Activated CD8-positive, alpha-beta T cell treated with anti-CD3 and anti-CD28 coated beads for 36 hours (primary cell): ENCODE data around the gene MOGAT1. TPM values are rescaled to one million over a fixed set of nuclear protein-coding genes. Genes with fewer than 3 reads are reported as not detected.

Source experiments
- ATAC-seq: fragments of 200-7000 bp; cut with Tn5 transposase; one replicate; pipeline ENCODE4 v1.10.0; 2021; ENCODE audit warnings: mild to moderate bottlenecking, moderate library complexity
- CTCF ChIA-PET: fragments of 350-600 bp; sonication (Branson Sonifier 250); formaldehyde crosslinking; loops from one replicate; lab custom pipeline; 2021; ENCODE audit warnings: antibody characterized with exemption; lab: Charles Lee
- POLR2A ChIA-PET: fragments of 350-600 bp; sonication (Branson Sonifier 250); formaldehyde crosslinking; loops from one replicate; lab custom pipeline; 2021; ENCODE audit warnings: antibody characterized with exemption; lab: Charles Lee
- DNase-seq: peaks from one replicate; pipeline ENCODE4 v3.0.0-alpha.2; 2020
- H3K27ac Mint-ChIP-seq: one replicate; pipeline ENCODE4 v1.8.0; 2021; ENCODE audit warnings: mild to moderate bottlenecking, mixed read lengths
- H3K27me3 Mint-ChIP-seq: one replicate; pipeline ENCODE4 v1.8.0; 2021; ENCODE audit warnings: mixed read lengths
- H3K36me3 Mint-ChIP-seq: one replicate; pipeline ENCODE4 v1.8.0; 2021; ENCODE audit warnings: low read depth, mixed read lengths
- H3K4me1 Mint-ChIP-seq: one replicate; pipeline ENCODE4 v1.8.0; 2021; ENCODE audit warnings: low read depth, mixed read lengths
- H3K4me3 Mint-ChIP-seq: one replicate; pipeline ENCODE4 v1.8.0; 2021; ENCODE audit warnings: mild to moderate bottlenecking, moderate library complexity, mixed read lengths
- H3K9me3 Mint-ChIP-seq: one replicate; pipeline ENCODE4 v1.8.0; 2021; ENCODE audit warnings: mixed read lengths
- CTCF ChIP-seq: fragments of 200-600 bp; IDR thresholded peaks from one replicate; pipeline ENCODE4 v1.8.0; 2022; ENCODE audit warnings: antibody characterized with exemption, mild to moderate bottlenecking
- intact Hi-C: fragments of 100-400 bp; cut with micrococcal nuclease; formaldehyde crosslinking; loops from one replicate; pipeline ENCODE4 v1.10.0; 2022
- total RNA-seq, 2 experiments: library from RNA; stranded (reverse); gene quantifications; one replicate each; pipeline ENCODE4 v1.2.3, GENCODE V29; 2021

The MOGAT1 gene
- total RNA-seq, 2 experiments from 2014 or later, result not detected

DNA sequence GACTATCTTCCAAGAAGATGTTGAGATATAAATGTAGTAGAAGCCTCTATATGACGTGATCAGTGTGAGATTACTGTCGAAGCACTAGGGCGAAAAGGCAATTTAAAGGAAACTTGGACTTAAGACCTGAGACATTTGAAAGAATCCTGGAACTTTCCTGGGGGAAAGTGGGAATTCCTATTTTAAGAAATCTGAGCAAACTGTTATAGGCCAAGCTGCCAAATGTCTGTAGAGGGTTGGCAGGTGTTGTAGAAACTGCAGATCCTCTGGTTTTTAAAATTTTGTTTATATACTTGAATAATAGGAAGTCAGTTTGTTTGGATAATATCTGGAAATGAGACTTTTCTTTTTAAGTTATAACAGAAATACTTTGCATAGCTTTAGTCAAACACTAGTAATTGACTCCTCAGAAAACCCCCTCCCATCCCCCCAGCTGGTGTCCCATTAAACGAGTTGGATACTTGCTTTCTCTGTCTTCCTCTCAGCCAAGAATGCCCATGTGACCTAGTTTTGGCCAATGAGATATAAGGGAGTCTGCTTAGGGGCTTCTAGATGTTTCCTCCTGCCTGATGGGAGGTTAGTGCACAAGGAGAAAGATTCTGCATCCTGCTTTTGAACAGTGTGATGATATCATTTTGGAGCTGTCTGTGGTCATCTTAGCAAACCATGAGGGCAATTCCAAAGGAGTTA lies 61.2 kb downstream of the MOGAT1 start:
- no peak for ATAC-seq
- intact Hi-C loops, result no loop called here
- ChIA-PET CTCF (no interaction called here), POLR2A (no interaction called here)
- Mint-ChIP-seq H3K4me1 (no peaks in the 10 kb centered on the region), H3K36me3 (no peaks in the 10 kb centered on the region), H3K27ac (no peak overlapping the region), H3K9me3 (no peaks in the 10 kb centered on the region), H3K27me3 (peaks cover 21% of the 10 kb centered on the region), H3K4me3 (no peak overlapping the region)
- TF ChIP-seq CTCF, result no peak
- DNase-seq, result no peak

DNA sequence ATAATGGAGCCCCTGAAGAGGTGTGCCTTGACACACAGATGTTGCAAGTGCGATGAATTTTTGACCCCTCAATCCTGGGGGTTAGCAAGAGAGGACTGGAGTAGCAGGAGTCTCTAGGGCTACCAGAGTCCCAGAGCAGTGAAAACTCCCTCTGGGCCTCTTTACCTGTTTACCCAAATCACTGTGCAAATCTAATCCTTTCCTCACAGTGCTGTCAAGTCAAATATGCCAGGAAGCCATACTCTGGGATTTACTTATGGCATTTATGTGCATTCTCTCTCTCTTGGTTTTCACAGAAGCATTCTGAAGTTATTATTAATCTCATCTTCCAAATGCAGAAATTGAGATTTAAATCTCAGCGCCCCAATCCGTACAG lies 62.0 kb downstream of the MOGAT1 start:
- no peak for DNase-seq
- peaks cover 21% of the 10 kb centered on the region for H3K27me3 Mint-ChIP-seq
- no peak overlapping the region for H3K4me3 Mint-ChIP-seq
- no peak for ATAC-seq
- POLR2A ChIA-PET, result no interaction called here
- no peaks in the 10 kb centered on the region for H3K36me3 Mint-ChIP-seq
- CTCF ChIA-PET, result no interaction called here
- intact Hi-C loops, result no loop called here
- H3K4me1 Mint-ChIP-seq, result peaks cover under 1% of the 10 kb centered on the region
- no peaks in the 10 kb centered on the region for H3K9me3 Mint-ChIP-seq
- no peak for TF ChIP-seq CTCF
- H3K27ac Mint-ChIP-seq, result no peak overlapping the region

DNA sequence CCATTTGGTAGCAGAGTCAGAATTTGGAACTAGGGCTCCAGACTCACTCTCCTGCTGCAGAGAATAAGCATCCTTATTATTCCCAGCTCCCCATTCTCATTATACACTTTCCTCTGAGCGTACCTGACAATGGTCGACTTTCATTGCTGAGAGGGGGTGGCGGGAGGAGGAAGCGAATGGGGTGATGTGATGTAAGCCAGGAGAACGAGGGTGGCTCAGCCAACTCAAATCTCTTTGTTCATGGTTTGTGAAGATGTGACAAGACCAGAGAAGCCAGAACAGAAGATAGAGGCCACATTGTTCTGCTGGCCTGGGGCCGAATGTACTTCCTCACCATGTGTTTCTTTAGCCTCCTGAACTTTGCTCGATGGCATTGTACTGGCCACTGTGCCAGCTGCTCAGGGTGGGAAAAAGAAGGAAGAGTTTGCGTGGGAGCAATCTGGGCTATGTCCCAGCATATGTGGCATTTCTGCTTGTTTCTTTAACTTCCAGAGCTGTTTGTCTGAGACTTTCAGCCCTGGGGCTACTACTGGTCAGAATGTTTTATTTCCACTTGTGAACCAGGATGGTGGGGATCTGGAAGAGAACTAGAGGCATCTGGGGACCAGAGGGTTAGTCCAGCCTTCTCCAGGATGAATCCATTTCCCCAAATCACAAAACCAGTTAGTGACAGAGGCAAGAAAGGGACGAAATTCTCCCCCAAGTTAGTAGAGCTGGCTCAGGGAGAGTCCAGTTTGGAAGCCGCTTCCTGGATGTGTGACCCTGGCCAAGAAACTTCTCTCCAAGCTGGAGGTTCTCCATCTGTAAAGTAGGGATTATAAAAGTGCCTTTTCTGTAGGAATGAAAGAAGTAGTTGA lies 62.6 kb downstream of the MOGAT1 start:
- H3K9me3 Mint-ChIP-seq, result no peaks in the 10 kb centered on the region
- ATAC-seq (no peak), DNase-seq (no peak)
- no peak for TF ChIP-seq CTCF
- intact Hi-C loops, result no loop called here
- H3K4me3 Mint-ChIP-seq, result no peak overlapping the region
- H3K27me3 Mint-ChIP-seq, result peaks cover 20% of the 10 kb centered on the region
- POLR2A ChIA-PET, result no interaction called here
- CTCF ChIA-PET, result no interaction called here
- no peaks in the 10 kb centered on the region for H3K36me3 Mint-ChIP-seq
- no peak overlapping the region for H3K27ac Mint-ChIP-seq
- peaks cover 6% of the 10 kb centered on the region for H3K4me1 Mint-ChIP-seq

DNA sequence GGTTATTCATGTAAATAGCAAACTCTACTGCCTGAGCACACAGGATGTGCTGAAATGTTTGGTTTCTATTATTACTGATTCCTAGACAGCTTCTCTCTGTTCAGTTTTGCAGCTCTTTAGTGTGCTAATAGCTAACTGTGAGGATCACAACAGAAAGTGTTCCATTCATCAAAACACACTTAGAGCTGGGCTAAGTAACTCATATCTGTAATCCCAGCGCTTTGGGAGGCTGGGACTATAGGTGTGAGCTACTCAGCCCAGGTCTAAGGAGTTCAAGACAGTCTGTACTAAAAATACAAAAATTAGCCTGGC lies 63.2 kb downstream of the MOGAT1 start:
- Mint-ChIP-seq H3K4me1 (peaks cover 6% of the 10 kb centered on the region), H3K4me3 (no peak overlapping the region), H3K27ac (no peak overlapping the region), H3K36me3 (no peaks in the 10 kb centered on the region), H3K9me3 (no peaks in the 10 kb centered on the region), H3K27me3 (peaks cover 19% of the 10 kb centered on the region)
- no peak for TF ChIP-seq CTCF
- POLR2A ChIA-PET, result no interaction called here
- intact Hi-C loops, result no loop called here
- DNase-seq, result no peak
- CTCF ChIA-PET, result interaction anchor here (1.2 to 1.7 kb wide), 2 partner anchors 11 to 74 kb away, joined by 3 read pairs; no protein-coding TSS in a partner anchor
- no peak for ATAC-seq

DNA sequence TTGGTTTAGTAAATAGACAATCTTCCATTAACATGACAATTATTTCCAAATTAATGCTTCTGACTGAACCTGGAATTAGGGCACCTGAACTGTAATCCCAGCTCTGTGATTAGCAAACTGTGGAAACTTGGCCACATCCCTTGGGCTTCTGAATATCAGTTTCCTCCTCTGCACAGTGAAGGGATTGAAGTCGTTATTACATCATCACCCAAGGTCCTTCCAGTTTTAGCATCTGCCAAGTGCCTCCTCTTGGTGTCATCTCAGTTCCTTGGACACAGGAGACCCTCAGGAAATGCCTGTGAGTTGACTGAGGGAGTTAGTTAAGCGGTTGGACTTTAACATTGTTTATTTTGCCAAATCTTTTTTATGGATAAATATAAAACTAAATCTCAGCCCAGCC lies 64.8 kb downstream of the MOGAT1 start:
- no peaks in the 10 kb centered on the region for H3K36me3 Mint-ChIP-seq
- no peak overlapping the region for H3K4me3 Mint-ChIP-seq
- intact Hi-C loops, result no loop called here
- H3K27me3 Mint-ChIP-seq, result peaks cover 20% of the 10 kb centered on the region
- no peaks in the 10 kb centered on the region for H3K9me3 Mint-ChIP-seq
- no peak overlapping the region for H3K27ac Mint-ChIP-seq
- POLR2A ChIA-PET, result no interaction called here
- TF ChIP-seq CTCF, result no peak
- CTCF ChIA-PET, result interaction anchor here (1.0 to 1.7 kb wide), 3 partner anchors 9 to 25 kb away, joined by 3 read pairs; no protein-coding TSS in a partner anchor
- ATAC-seq (no peak), DNase-seq (no peak)
- peaks cover 6% of the 10 kb centered on the region for H3K4me1 Mint-ChIP-seq
